Measurements from ENCODE around the gene DMXL2.

- TF ChIP-seq, protein P1, sequence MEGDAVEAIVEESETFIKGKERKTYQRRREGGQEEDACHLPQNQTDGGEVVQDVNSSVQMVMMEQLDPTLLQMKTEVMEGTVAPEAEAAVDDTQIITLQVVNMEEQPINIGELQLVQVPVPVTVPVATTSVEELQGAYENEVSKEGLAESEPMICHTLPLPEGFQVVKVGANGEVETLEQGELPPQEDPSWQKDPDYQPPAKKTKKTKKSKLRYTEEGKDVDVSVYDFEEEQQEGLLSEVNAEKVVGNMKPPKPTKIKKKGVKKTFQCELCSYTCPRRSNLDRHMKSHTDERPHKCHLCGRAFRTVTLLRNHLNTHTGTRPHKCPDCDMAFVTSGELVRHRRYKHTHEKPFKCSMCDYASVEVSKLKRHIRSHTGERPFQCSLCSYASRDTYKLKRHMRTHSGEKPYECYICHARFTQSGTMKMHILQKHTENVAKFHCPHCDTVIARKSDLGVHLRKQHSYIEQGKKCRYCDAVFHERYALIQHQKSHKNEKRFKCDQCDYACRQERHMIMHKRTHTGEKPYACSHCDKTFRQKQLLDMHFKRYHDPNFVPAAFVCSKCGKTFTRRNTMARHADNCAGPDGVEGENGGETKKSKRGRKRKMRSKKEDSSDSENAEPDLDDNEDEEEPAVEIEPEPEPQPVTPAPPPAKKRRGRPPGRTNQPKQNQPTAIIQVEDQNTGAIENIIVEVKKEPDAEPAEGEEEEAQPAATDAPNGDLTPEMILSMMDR (conservative IDR thresholded peaks at IDR 0.05): no peak
- no peak for TF ChIP-seq ZFX (IDR thresholded peaks at IDR 0.05)
Measured at GRCh38 chr15:51526955-51527354, 95.6 kb downstream of the DMXL2 start.
